PC-3 (cell line): ENCODE data around the gene TACR2. TPM values are rescaled to one million over a fixed set of nuclear protein-coding genes. Genes with fewer than 3 reads are reported as not detected.
A peak's percentile ranks its signal among the peaks of the same experiment; 100 is the strongest.

ENCODE experiments used
- ATAC-seq: fragments of 200-7000 bp; cut with Tn5 transposase; 2 replicates; pipeline ENCODE4 v1.9.1; 2020; ENCODE audit warnings: mild to moderate bottlenecking, moderate library complexity
- BruUV-seq: library from RNA; stranded (reverse); fragments of 400-500 nt; replicated peaks from 2 replicates; lab custom pipeline; 2021; lab: Mats Ljungman, UMichigan
- CTCF ChIA-PET: fragments of 300-600 bp; sonication (Branson Sonifier 250); formaldehyde crosslinking; loops from one replicate; lab custom pipeline; 2022; ENCODE audit warnings: antibody characterized with exemption; lab: Charles Lee
- POLR2A ChIA-PET: fragments of 300-600 bp; sonication (Branson Sonifier 250); formaldehyde crosslinking; loops from one replicate; lab custom pipeline; 2022; ENCODE audit warnings: antibody characterized with exemption; ENCODE audit not compliant: unreplicated experiment; lab: Charles Lee
- DNase-seq: peaks from one replicate; pipeline ENCODE4 v3.0.0-alpha.2; 2015
- H2AFZ ChIP-seq: fragments of 300-600 bp; sonication (generic); 2 replicates; pipeline ENCODE4 v1.6.0; 2016; ENCODE audit warnings: antibody characterized with exemption, low read length
- H3F3A ChIP-seq: fragments of 300-600 bp; sonication (generic); one replicate; pipeline ENCODE4 v1.6.0; 2017; ENCODE audit warnings: antibody characterized with exemption, low read length, control low read depth, mild to moderate bottlenecking; ENCODE audit not compliant: unreplicated experiment
- H3K27ac ChIP-seq: fragments of 300-600 bp; sonication (generic); 2 replicates; pipeline ENCODE4 v1.5.1; 2016; ENCODE audit warnings: mild to moderate bottlenecking, low read length
- H3K27me3 ChIP-seq: fragments of 300-600 bp; sonication (generic); 2 replicates; pipeline ENCODE4 v1.6.1; 2016; ENCODE audit warnings: low read length, mixed read lengths
- H3K36me3 ChIP-seq: fragments of 300-600 bp; sonication (generic); 2 replicates; pipeline ENCODE4 v1.6.1; 2016; ENCODE audit warnings: low read depth, mixed run types, low read length, mixed read lengths
- H3K4me1 ChIP-seq: fragments of 300-600 bp; sonication (generic); 2 replicates; pipeline ENCODE4 v1.5.1; 2016; ENCODE audit warnings: low read length; ENCODE audit not compliant: insufficient read depth
- H3K4me2 ChIP-seq: fragments of 300-600 bp; sonication (generic); 2 replicates; pipeline ENCODE4 v1.6.0; 2016; ENCODE audit warnings: low read length
- H3K4me3 ChIP-seq: fragments of 300-600 bp; sonication (generic); 2 replicates; pipeline ENCODE4 v1.5.1; 2016; ENCODE audit warnings: mild to moderate bottlenecking, low read length, mixed read lengths
- H3K79me2 ChIP-seq: fragments of 300-600 bp; sonication (generic); 2 replicates; pipeline ENCODE4 v1.6.1; 2017; ENCODE audit warnings: low read length, mixed read lengths
- H3K9ac ChIP-seq: fragments of 300-600 bp; sonication (generic); 2 replicates; pipeline ENCODE4 v1.6.0; 2016; ENCODE audit warnings: mild to moderate bottlenecking, low read length
- H3K9me2 ChIP-seq: fragments of 300-600 bp; sonication (generic); replicated peaks from 2 replicates; pipeline ENCODE4 v1.6.1; 2016; ENCODE audit warnings: mixed run types, low read length, mixed read lengths
- H3K9me3 ChIP-seq: fragments of 300-600 bp; sonication (generic); 2 replicates; pipeline ENCODE4 v1.6.1; 2016; ENCODE audit warnings: low read length, mixed read lengths
- H4K20me1 ChIP-seq: fragments of 300-600 bp; sonication (generic); 2 replicates; pipeline ENCODE4 v1.6.1; 2016; ENCODE audit warnings: low read length, mixed read lengths
- CTCF ChIP-seq: fragments of 300-600 bp; sonication (generic); conservative IDR thresholded peaks from 2 replicates; pipeline ENCODE4 v1.5.1; 2017; ENCODE audit warnings: antibody characterized with exemption, low read depth, mild to moderate bottlenecking, low read length
- EZH2 ChIP-seq: fragments of 300-600 bp; sonication (generic); IDR thresholded peaks from one replicate; pipeline ENCODE4 v1.6.1; 2017; ENCODE audit warnings: antibody characterized with exemption, mild to moderate bottlenecking, low read length; ENCODE audit not compliant: unreplicated experiment
- EZH2phosphoT487 ChIP-seq: fragments of 300-600 bp; sonication (generic); IDR thresholded peaks from 2 replicates; pipeline ENCODE4 v1.6.1; 2018; ENCODE audit warnings: mild to moderate bottlenecking, antibody characterized with exemption, low read length, borderline replicate concordance
- intact Hi-C: fragments of 100-400 bp; cut with micrococcal nuclease; formaldehyde crosslinking; loops from 2 replicates; pipeline ENCODE4 v1.9.0; 2023
- total RNA-seq: library from RNA; depleted of rRNA; stranded (reverse); fragments of >200 nt; gene quantifications from 2 replicates; pipeline ENCODE4 v1.2.3, GENCODE V29; 2014

TACR2 gene
- total RNA-seq, 1 experiment from 2014 or later, result 0.40 TPM

GRCh38 chr10:69456880-69457693 is 40.4 kb upstream of the TACR2 start:
- Histone ChIP-seq H3K27ac (peak overlapping the region; percentile 77), H3K36me3 (peaks cover 28% of the 10 kb centered on the region), H3K27me3 (no peaks in the 10 kb centered on the region), H3F3A (peaks cover 15% of the 10 kb centered on the region), H3K79me2 (peaks cover 96% of the 10 kb centered on the region), H2AFZ (no peak overlapping the region), H4K20me1 (no peaks in the 10 kb centered on the region), H3K4me2 (peak overlapping the region; percentile 72), H3K9me2 (no peaks in the 10 kb centered on the region), H3K4me1 (peaks cover 78% of the 10 kb centered on the region), H3K9ac (peak overlapping the region; percentile 16; the same call in 1 of the 2 replicates), H3K4me3 (no peak overlapping the region), H3K9me3 (no peaks in the 10 kb centered on the region)
- POLR2A ChIA-PET, result interaction anchor here (0.8 kb wide), 1 partner anchor 10 kb away, joined by 3 read pairs; no protein-coding TSS in a partner anchor
- CTCF ChIA-PET, result interaction anchor here (0.6 to 0.9 kb wide), 2 partner anchors 11 to 49 kb away, joined by 3 to 4 read pairs; no protein-coding TSS in a partner anchor
- BruUV-seq, result no TSS peak
- DNase-seq, result peak; percentile 82
- ATAC-seq, result peak; percentile 11
- TF ChIP-seq CTCF (no peak), EZH2phosphoT487 (no peak)
- intact Hi-C loops, result no loop called here

- ChIA-PET CTCF (no interaction called here), POLR2A (interaction anchor here (0.5 kb wide), 1 partner anchor 14 kb away, joined by 10 read pairs; no protein-coding TSS in a partner anchor)
- DNase-seq (no peak), ATAC-seq (no peak)
- TF ChIP-seq EZH2phosphoT487, result no peak
- no peak for TF ChIP-seq EZH2
- no peak for TF ChIP-seq CTCF
- Histone ChIP-seq H4K20me1 (no peaks in the 10 kb centered on the region), H3K4me2 (no peak overlapping the region), H3K36me3 (peaks cover 23% of the 10 kb centered on the region), H3K27me3 (no peaks in the 10 kb centered on the region), H3K9me2 (no peaks in the 10 kb centered on the region), H3K4me3 (no peak overlapping the region), H3K9me3 (no peaks in the 10 kb centered on the region), H3F3A (peaks cover 15% of the 10 kb centered on the region), H3K79me2 (peaks cover 89% of the 10 kb centered on the region), H3K27ac (no peak overlapping the region), H2AFZ (no peak overlapping the region), H3K9ac (no peak overlapping the region), H3K4me1 (peaks cover 87% of the 10 kb centered on the region)
- intact Hi-C loops, result no loop called here
- BruUV-seq, result no TSS peak
Measured at GRCh38 chr10:69455006-69455763, 38.5 kb upstream of the TACR2 start.
